ENCODE results near the gene HNF1B.
"Not testable (repeated sequence)": the region's sequence is repeated elsewhere in the genome, so short reads cannot be mapped to it uniquely, and the experiment has no call there.

The HNF1B gene

GRCh38 chr17:37691807-37692206 is 53.1 kb downstream of the HNF1B start:
- no peak overlapping the region for H3K9ac ChIP-seq (ENCODE audit: low read length in 2 of 2)
- no peak overlapping the region for H3K4me3 ChIP-seq (ENCODE audit: low read length in 2 of 2)
- H3K27me3 ChIP-seq (ENCODE audit: control insufficient read depth in 1 of 2, insufficient read depth in 2 of 2, low read length in 2 of 2), result no peaks in the 10 kb centered on the region
- peaks cover 3% of the 10 kb centered on the region in 2 donors for H3K9me3 ChIP-seq (ENCODE audit: control insufficient read depth in 2 of 2, low read length in 2 of 2)
- no peaks in the 10 kb centered on the region for H3K4me1 ChIP-seq (ENCODE audit: control insufficient read depth, insufficient read depth, low read length)
- no peaks in the 10 kb centered on the region for H3K36me3 ChIP-seq (ENCODE audit: control insufficient read depth in 2 of 2, insufficient read depth in 2 of 2, low read length in 2 of 2)
- no peak overlapping the region for H3K27ac ChIP-seq (ENCODE audit: low read length)

GRCh38 chr17:37689317-37689716 is 55.5 kb downstream of the HNF1B start:
- H3K36me3 ChIP-seq (ENCODE audit: control insufficient read depth in 2 of 2, insufficient read depth in 2 of 2, low read length in 2 of 2), result no peaks in the 10 kb centered on the region
- H3K27ac ChIP-seq (ENCODE audit: low read length), result no peak overlapping the region
- no peak overlapping the region for H3K4me3 ChIP-seq (ENCODE audit: low read length in 2 of 2)
- H3K4me1 ChIP-seq (ENCODE audit: control insufficient read depth, insufficient read depth, low read length), result no peaks in the 10 kb centered on the region
- no peaks in the 10 kb centered on the region for H3K9me3 ChIP-seq (ENCODE audit: control insufficient read depth in 2 of 2, low read length in 2 of 2)
- no peaks in the 10 kb centered on the region for H3K27me3 ChIP-seq (ENCODE audit: control insufficient read depth in 1 of 2, insufficient read depth in 2 of 2, low read length in 2 of 2)
- no peak overlapping the region for H3K9ac ChIP-seq (ENCODE audit: low read length in 2 of 2)

GRCh38 chr17:37683454-37683984 is 61.3 kb downstream of the HNF1B start:
- H3K27ac ChIP-seq (ENCODE audit: low read length), result no peak overlapping the region
- H3K36me3 ChIP-seq (ENCODE audit: control insufficient read depth in 2 of 2, insufficient read depth in 2 of 2, low read length in 2 of 2), result no peaks in the 10 kb centered on the region
- no peaks in the 10 kb centered on the region for H3K4me1 ChIP-seq (ENCODE audit: control insufficient read depth, insufficient read depth, low read length)
- H3K27me3 ChIP-seq (ENCODE audit: control insufficient read depth in 1 of 2, insufficient read depth in 2 of 2, low read length in 2 of 2), result no peaks in the 10 kb centered on the region
- H3K4me3 ChIP-seq (ENCODE audit: low read length in 2 of 2), result no peak overlapping the region
- H3K9me3 ChIP-seq (ENCODE audit: control insufficient read depth in 2 of 2, low read length in 2 of 2), result peaks cover 3 to 4% of the 10 kb centered on the region in 2 donors
- no peak overlapping the region for H3K9ac ChIP-seq (ENCODE audit: low read length in 2 of 2)

- no peak overlapping the region for H3K4me3 ChIP-seq (ENCODE audit: low read length in 2 of 2)
- no peaks in the 10 kb centered on the region for H3K4me1 ChIP-seq (ENCODE audit: control insufficient read depth, insufficient read depth, low read length)
- H3K9me3 ChIP-seq (ENCODE audit: control insufficient read depth in 2 of 2, low read length in 2 of 2), result peaks cover 5% of the 10 kb centered on the region in 2 donors
- no peak overlapping the region for H3K9ac ChIP-seq (ENCODE audit: low read length in 2 of 2)
- no peak overlapping the region for H3K27ac ChIP-seq (ENCODE audit: low read length)
- no peaks in the 10 kb centered on the region for H3K36me3 ChIP-seq (ENCODE audit: control insufficient read depth in 2 of 2, insufficient read depth in 2 of 2, low read length in 2 of 2)
- no peaks in the 10 kb centered on the region for H3K27me3 ChIP-seq (ENCODE audit: control insufficient read depth in 1 of 2, insufficient read depth in 2 of 2, low read length in 2 of 2)
Measured at GRCh38 chr17:37682007-37682406, 62.9 kb downstream of the HNF1B start.

- not testable (repeated sequence) for H3K27me3 ChIP-seq (ENCODE audit: control insufficient read depth in 1 of 2, insufficient read depth in 2 of 2, low read length in 2 of 2); H3K4me1 ChIP-seq (ENCODE audit: control insufficient read depth, insufficient read depth, low read length); H3K27ac ChIP-seq (ENCODE audit: low read length); H3K9ac ChIP-seq (ENCODE audit: low read length in 2 of 2); H3K4me3 ChIP-seq (ENCODE audit: low read length in 2 of 2); H3K36me3 ChIP-seq (ENCODE audit: control insufficient read depth in 2 of 2, insufficient read depth in 2 of 2, low read length in 2 of 2); H3K9me3 ChIP-seq (ENCODE audit: control insufficient read depth in 2 of 2, low read length in 2 of 2)
Measured at GRCh38 chr17:37679995-37680394, 64.9 kb downstream of the HNF1B start.

GRCh38 chr17:37678036-37678435 is 66.8 kb downstream of the HNF1B start:
- H3K36me3 ChIP-seq (ENCODE audit: control insufficient read depth in 2 of 2, insufficient read depth in 2 of 2, low read length in 2 of 2), result no peaks in the 10 kb centered on the region
- H3K4me1 ChIP-seq (ENCODE audit: control insufficient read depth, insufficient read depth, low read length), result no peaks in the 10 kb centered on the region
- no peak overlapping the region for H3K27ac ChIP-seq (ENCODE audit: low read length)
- no peaks in the 10 kb centered on the region for H3K27me3 ChIP-seq (ENCODE audit: control insufficient read depth in 1 of 2, insufficient read depth in 2 of 2, low read length in 2 of 2)
- no peak overlapping the region for H3K4me3 ChIP-seq (ENCODE audit: low read length in 2 of 2)
- peaks cover 5% of the 10 kb centered on the region in 2 donors for H3K9me3 ChIP-seq (ENCODE audit: control insufficient read depth in 2 of 2, low read length in 2 of 2)
- no peak overlapping the region for H3K9ac ChIP-seq (ENCODE audit: low read length in 2 of 2)

- Histone ChIP-seq H3K27me3 (ENCODE audit: control insufficient read depth in 1 of 2, insufficient read depth in 2 of 2, low read length in 2 of 2) (no peaks in the 10 kb centered on the region), H3K36me3 (ENCODE audit: control insufficient read depth in 2 of 2, insufficient read depth in 2 of 2, low read length in 2 of 2) (no peaks in the 10 kb centered on the region), H3K9me3 (ENCODE audit: control insufficient read depth in 2 of 2, low read length in 2 of 2) (peaks cover 5% of the 10 kb centered on the region in 2 donors), H3K27ac (ENCODE audit: low read length) (no peak overlapping the region), H3K9ac (ENCODE audit: low read length in 2 of 2) (no peak overlapping the region), H3K4me1 (ENCODE audit: control insufficient read depth, insufficient read depth, low read length) (no peaks in the 10 kb centered on the region), H3K4me3 (ENCODE audit: low read length in 2 of 2) (no peak overlapping the region)
Measured at GRCh38 chr17:37677021-37677420, 67.8 kb downstream of the HNF1B start.

GRCh38 chr17:37676115-37676925 is 68.5 kb downstream of the HNF1B start:
- H3K27ac ChIP-seq (ENCODE audit: low read length), result no peak overlapping the region
- peaks cover 5% of the 10 kb centered on the region in 2 donors for H3K9me3 ChIP-seq (ENCODE audit: control insufficient read depth in 2 of 2, low read length in 2 of 2)
- no peaks in the 10 kb centered on the region for H3K36me3 ChIP-seq (ENCODE audit: control insufficient read depth in 2 of 2, insufficient read depth in 2 of 2, low read length in 2 of 2)
- H3K4me3 ChIP-seq (ENCODE audit: low read length in 2 of 2), result no peak overlapping the region
- H3K9ac ChIP-seq (ENCODE audit: low read length in 2 of 2), result no peak overlapping the region
- no peaks in the 10 kb centered on the region for H3K4me1 ChIP-seq (ENCODE audit: control insufficient read depth, insufficient read depth, low read length)
- no peaks in the 10 kb centered on the region for H3K27me3 ChIP-seq (ENCODE audit: control insufficient read depth in 1 of 2, insufficient read depth in 2 of 2, low read length in 2 of 2)

- no peak overlapping the region for H3K9ac ChIP-seq (ENCODE audit: low read length in 2 of 2)
- peaks cover 5% of the 10 kb centered on the region in 2 donors for H3K9me3 ChIP-seq (ENCODE audit: control insufficient read depth in 2 of 2, low read length in 2 of 2)
- no peaks in the 10 kb centered on the region for H3K27me3 ChIP-seq (ENCODE audit: control insufficient read depth in 1 of 2, insufficient read depth in 2 of 2, low read length in 2 of 2)
- no peaks in the 10 kb centered on the region for H3K4me1 ChIP-seq (ENCODE audit: control insufficient read depth, insufficient read depth, low read length)
- no peak overlapping the region for H3K4me3 ChIP-seq (ENCODE audit: low read length in 2 of 2)
- H3K36me3 ChIP-seq (ENCODE audit: control insufficient read depth in 2 of 2, insufficient read depth in 2 of 2, low read length in 2 of 2), result no peaks in the 10 kb centered on the region
- no peak overlapping the region for H3K27ac ChIP-seq (ENCODE audit: low read length)
Measured at GRCh38 chr17:37674511-37674910, 70.3 kb downstream of the HNF1B start.

- no peak overlapping the region for H3K9ac ChIP-seq (ENCODE audit: low read length in 2 of 2)
- no peak overlapping the region for H3K4me3 ChIP-seq (ENCODE audit: low read length in 2 of 2)
- no peaks in the 10 kb centered on the region for H3K36me3 ChIP-seq (ENCODE audit: control insufficient read depth in 2 of 2, insufficient read depth in 2 of 2, low read length in 2 of 2)
- no peaks in the 10 kb centered on the region for H3K4me1 ChIP-seq (ENCODE audit: control insufficient read depth, insufficient read depth, low read length)
- no peak overlapping the region for H3K27ac ChIP-seq (ENCODE audit: low read length)
- peaks cover under 1 to 1% of the 10 kb centered on the region in 2 donors for H3K9me3 ChIP-seq (ENCODE audit: control insufficient read depth in 2 of 2, low read length in 2 of 2)
- no peaks in the 10 kb centered on the region for H3K27me3 ChIP-seq (ENCODE audit: control insufficient read depth in 1 of 2, insufficient read depth in 2 of 2, low read length in 2 of 2)
Measured at GRCh38 chr17:37673386-37673785, 71.5 kb downstream of the HNF1B start.

- no peak overlapping the region for H3K27ac ChIP-seq (ENCODE audit: low read length)
- no peaks in the 10 kb centered on the region for H3K27me3 ChIP-seq (ENCODE audit: control insufficient read depth in 1 of 2, insufficient read depth in 2 of 2, low read length in 2 of 2)
- H3K36me3 ChIP-seq (ENCODE audit: control insufficient read depth in 2 of 2, insufficient read depth in 2 of 2, low read length in 2 of 2), result no peaks in the 10 kb centered on the region
- no peaks in the 10 kb centered on the region for H3K9me3 ChIP-seq (ENCODE audit: control insufficient read depth in 2 of 2, low read length in 2 of 2)
- H3K4me1 ChIP-seq (ENCODE audit: control insufficient read depth, insufficient read depth, low read length), result no peaks in the 10 kb centered on the region
- no peak overlapping the region for H3K9ac ChIP-seq (ENCODE audit: low read length in 2 of 2)
- no peak overlapping the region for H3K4me3 ChIP-seq (ENCODE audit: low read length in 2 of 2)
Measured at GRCh38 chr17:37672548-37673078, 72.2 kb downstream of the HNF1B start.

Measured in stomach smooth muscle (tissue), 2 donors.